GM23248 (cell line): Measurements from ENCODE around the gene FASLG.

Source experiments
- EZH2 ChIP-seq: fragments of 200-600 bp; sonication (generic); IDR thresholded peaks from 2 replicates; pipeline ENCODE4 v1.6.1; 2018; ENCODE audit warnings: antibody characterized with exemption, mild to moderate bottlenecking; ENCODE audit not compliant: insufficient read depth, poor library complexity, severe bottlenecking
- EZH2phosphoT487 ChIP-seq: fragments of 200-600 bp; sonication (generic); IDR thresholded peaks from 2 replicates; pipeline ENCODE4 v1.6.1; 2018; ENCODE audit warnings: antibody characterized with exemption, moderate library complexity, mild to moderate bottlenecking, low read depth; ENCODE audit not compliant: insufficient read depth

- no peak for TF ChIP-seq EZH2
- TF ChIP-seq EZH2phosphoT487: no peak
These were observed 36.4 kb upstream of the FASLG start for GRCh38 chr1:172622541-172622940.
